Stomach (tissue), 9 donors: ENCODE measurements around the gene LRSAM1. TPM values are rescaled to one million over a fixed set of nuclear protein-coding genes. Genes with fewer than 3 reads are reported as not detected.
A peak's percentile ranks its signal among the peaks of the same experiment; 100 is the strongest.

Experiments
- DNase-seq, 2 donors: peaks; one replicate each; pipeline versions ENCODE4 v3.0.0 to v3.0.0-alpha.2; 2013 to 2019
- H3K27ac ChIP-seq, 5 donors: fragments of 200-600 bp in 4 of 5; sonication (generic) in 4 of 5; one replicate each; pipeline ENCODE4 v1.5.1; 2013 to 2019; ENCODE audit warnings: mild to moderate bottlenecking in 1 of 5, moderate library complexity in 1 of 5
- H3K27me3 ChIP-seq, 3 donors: fragments of 200-600 bp; sonication (generic); one replicate each; pipeline ENCODE4 v1.5.1; 2017 to 2019; ENCODE audit warnings: mixed run types in 1 of 3
- H3K36me3 ChIP-seq, 4 donors: fragments of 200-600 bp; sonication (generic); 1 replicate in 3 of 4; 2 replicates in 1 of 4; pipeline ENCODE4 v1.5.1; 2016 to 2019
- H3K4me1 ChIP-seq, 4 donors: fragments of 200-600 bp; sonication (generic); one replicate each; pipeline ENCODE4 v1.5.1; 2016 to 2019
- H3K4me3 ChIP-seq, 4 donors: fragments of 200-600 bp; sonication (generic) in 3 of 4; one replicate each; pipeline ENCODE4 v1.5.1; 2016 to 2019; ENCODE audit warnings: mild to moderate bottlenecking in 1 of 4
- H3K9me3 ChIP-seq, 4 donors: fragments of 200-600 bp; sonication (generic); one replicate each; pipeline ENCODE4 v1.5.1; 2016 to 2019
- CTCF ChIP-seq, 7 experiments: fragments of 450-650 bp in 4 of 7; fragments of 200-600 bp in 3 of 7; sonication (generic) in 3 of 7; IDR thresholded peaks; one replicate each; pipeline ENCODE4 v1.5.1; 2016 to 2019; ENCODE audit warnings: antibody characterized with exemption in 7 of 7, control low read depth in 2 of 7, mild to moderate bottlenecking in 1 of 7
- EP300 ChIP-seq: sonication (generic); formaldehyde crosslinking; IDR thresholded peaks from one replicate; pipeline ENCODE4 v1.6.1; 2017; ENCODE audit warnings: antibody characterized with exemption
- POLR2A ChIP-seq, 4 donors: fragments of 450-650 bp; IDR thresholded peaks; one replicate each; pipeline ENCODE4 v1.6.1; 2016; ENCODE audit warnings: antibody characterized with exemption in 4 of 4, control low read depth in 2 of 4, mild to moderate bottlenecking in 1 of 4, moderate library complexity in 1 of 4
- POLR2AphosphoS5 ChIP-seq, 3 donors: sonication (generic); formaldehyde crosslinking; IDR thresholded peaks; one replicate each; pipeline ENCODE4 v1.6.1; 2016; ENCODE audit warnings: antibody characterized with exemption in 3 of 3
- WGBS, 5 donors: extraction: QIAGEN DNeasy Blood & Tissue Kit in 3 of 5; methylation state at CpG; one replicate each; pipeline versions ENCODE4 v1.1.5 to v1.1.7; 2013 to 2018; 5-methylcytosine and 5-hydroxymethylcytosine counted together
- intact Hi-C: fragments of 100-400 bp; cut with DNase I; formaldehyde crosslinking; loops from one replicate; pipeline ENCODE4 v1.15.1; 2023; ENCODE audit warnings: low total_unique reads
- polyA plus RNA-seq, 3 donors: library from polyadenylated mRNA; stranded (reverse); fragments of 200-250 nt; gene quantifications; one replicate each; pipeline ENCODE4 v1.2.3, GENCODE V29; 2013
- total RNA-seq, 5 donors: library from RNA; depleted of rRNA; stranded (reverse); fragments of >200 nt; gene quantifications; one replicate each; pipeline versions ENCODE4 v1.1.0 to v1.2.3, GENCODE V29; 2014 to 2016
- donor health status: healthy with polysubstance abuse.
- donor health status: Bipolar disorder and iron deficiency.
- donor health status: healthy.

The LRSAM1 gene
- total and polyA plus RNA-seq, 8 donors: 7.2 to 138 (median 14.0) TPM

DNA sequence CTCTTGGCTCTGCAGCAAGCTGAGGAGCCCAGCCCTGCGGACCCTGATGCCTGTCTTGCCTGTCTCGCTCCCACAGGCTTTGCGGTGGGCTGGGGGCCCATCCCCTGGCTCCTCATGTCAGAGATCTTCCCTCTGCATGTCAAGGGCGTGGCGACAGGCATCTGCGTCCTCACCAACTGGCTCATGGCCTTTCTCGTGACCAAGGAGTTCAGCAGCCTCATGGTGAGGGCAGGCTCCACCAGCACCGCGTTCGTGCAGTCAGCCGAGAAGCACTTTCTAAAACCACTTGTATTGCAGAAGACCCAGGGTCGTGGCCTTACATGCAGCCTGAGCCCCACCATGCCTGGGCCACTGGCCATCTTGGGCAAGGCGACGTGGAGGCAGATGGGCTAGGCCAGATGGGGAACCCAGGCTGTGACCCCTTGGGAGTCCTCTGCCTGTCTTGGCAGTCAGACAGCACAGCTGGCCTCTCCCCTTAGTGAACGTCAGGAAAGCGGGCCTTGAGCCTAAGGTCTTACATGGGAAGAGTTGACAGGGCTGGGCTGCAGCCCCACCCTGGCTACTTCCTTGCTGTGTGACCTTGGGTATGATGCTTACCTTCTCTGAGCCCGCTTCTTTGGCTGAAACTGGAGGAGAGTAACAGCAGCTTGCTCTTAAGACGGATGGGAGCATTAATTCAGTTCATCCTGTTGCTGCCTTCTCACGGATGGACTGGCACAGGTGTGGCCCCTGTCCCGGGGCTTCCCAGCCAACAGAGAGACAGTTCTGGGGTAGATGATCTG lies 45.8 kb upstream of the LRSAM1 start:
- peaks cover 36 to 80% (median 58%) of the 10 kb centered on the region in 4 donors for H3K36me3 ChIP-seq
- H3K27ac ChIP-seq: no peak overlapping the region
- no peaks in the 10 kb centered on the region for H3K9me3 ChIP-seq
- WGBS, 5 donors: 89 to 95% (median 93%) methylated on average over 13 to 20 of the region's 20 CpGs
- no peak overlapping the region for H3K4me3 ChIP-seq
- intact Hi-C loops: no loop called here
- no peak for TF ChIP-seq POLR2AphosphoS5 (IDR thresholded peaks at IDR 0.05)
- no peak for TF ChIP-seq CTCF (IDR thresholded peaks at IDR 0.05)
- no peak for TF ChIP-seq POLR2A (IDR thresholded peaks at IDR 0.05)
- TF ChIP-seq EP300: no peak
- DNase-seq: no peak
- peaks cover 0 to 35% (median 10%) of the 10 kb centered on the region in 4 donors for H3K4me1 ChIP-seq
- no peaks in the 10 kb centered on the region for H3K27me3 ChIP-seq

DNA sequence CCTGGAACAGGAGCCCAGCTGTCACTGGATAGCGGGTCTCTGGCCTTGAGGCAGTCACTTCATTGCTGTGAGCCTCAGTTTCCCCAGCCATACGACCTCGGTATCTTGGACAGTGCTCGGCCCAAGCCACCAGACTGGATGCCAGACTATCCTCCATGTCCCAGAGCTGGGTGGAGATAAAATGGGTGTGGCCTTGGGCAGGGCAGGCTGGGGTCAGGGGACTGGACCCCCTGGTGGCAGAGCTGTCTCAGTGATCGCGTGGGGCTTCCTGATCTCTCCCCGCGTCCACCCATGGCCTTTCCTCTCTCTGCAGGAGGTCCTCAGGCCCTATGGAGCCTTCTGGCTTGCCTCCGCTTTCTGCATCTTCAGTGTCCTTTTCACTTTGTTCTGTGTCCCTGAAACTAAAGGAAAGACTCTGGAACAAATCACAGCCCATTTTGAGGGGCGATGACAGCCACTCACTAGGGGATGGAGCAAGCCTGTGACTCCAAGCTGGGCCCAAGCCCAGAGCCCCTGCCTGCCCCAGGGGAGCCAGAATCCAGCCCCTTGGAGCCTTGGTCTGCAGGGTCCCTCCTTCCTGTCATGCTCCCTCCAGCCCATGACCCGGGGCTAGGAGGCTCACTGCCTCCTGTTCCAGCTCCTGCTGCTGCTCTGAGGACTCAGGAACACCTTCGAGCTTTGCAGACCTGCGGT lies 44.4 kb upstream of the LRSAM1 start:
- DNase-seq: no peak
- intact Hi-C loops: no loop called here
- 73 to 83% (median 82%) methylated on average over 11 to 13 of the region's 13 CpGs for WGBS, 5 donors

GRCh38 chr9:127407492-127407843 lies 43.8 kb upstream of the LRSAM1 start:
- no peak for DNase-seq
- TF ChIP-seq EP300 (no peak), CTCF (IDR thresholded peaks at IDR 0.05) (no peak), POLR2A (IDR thresholded peaks at IDR 0.05) (no peak), POLR2AphosphoS5 (IDR thresholded peaks at IDR 0.05) (no peak)
- H3K27me3 ChIP-seq: no peaks in the 10 kb centered on the region
- H3K36me3 ChIP-seq: peaks cover 25 to 61% (median 41%) of the 10 kb centered on the region in 4 donors
- peaks cover 0 to 22% (median 10%) of the 10 kb centered on the region in 4 donors for H3K4me1 ChIP-seq
- intact Hi-C loops: no loop called here
- peak overlapping the region in 1 of 5 donors; percentile 33 for H3K27ac ChIP-seq
- H3K9me3 ChIP-seq: no peaks in the 10 kb centered on the region
- H3K4me3 ChIP-seq: no peak overlapping the region
- 42 to 82% (median 48%) methylated on average over 4 to 6 of the region's 6 CpGs for WGBS, 5 donors

More for the DNA sequence above, 44.4 kb upstream of the LRSAM1 start:
- Histone ChIP-seq H3K36me3 (peaks cover 25 to 66% (median 45%) of the 10 kb centered on the region in 4 donors), H3K4me1 (peaks cover 0 to 22% (median 10%) of the 10 kb centered on the region in 4 donors), H3K9me3 (no peaks in the 10 kb centered on the region), H3K27ac (peak overlapping the region in 1 of 5 donors; percentile 33), H3K27me3 (no peaks in the 10 kb centered on the region), H3K4me3 (no peak overlapping the region)
- TF ChIP-seq EP300: no peak

- Histone ChIP-seq H3K9me3 (no peaks in the 10 kb centered on the region), H3K27ac (no peak overlapping the region), H3K27me3 (no peaks in the 10 kb centered on the region), H3K4me1 (peaks cover 5 to 32% (median 10%) of the 10 kb centered on the region in 4 donors), H3K4me3 (no peak overlapping the region), H3K36me3 (peaks cover 0 to 24% (median 8%) of the 10 kb centered on the region in 4 donors)
- TF ChIP-seq EP300: no peak
- no peak for TF ChIP-seq POLR2A (IDR thresholded peaks at IDR 0.05)
- TF ChIP-seq POLR2AphosphoS5 (IDR thresholded peaks at IDR 0.05): no peak
- no peak for TF ChIP-seq CTCF (IDR thresholded peaks at IDR 0.05)
- intact Hi-C loops: loop anchor here (10.0 kb wide), 1 partner anchor 186 kb away; no protein-coding TSS in a partner anchor
- no peak for DNase-seq
- 78 to 90% (median 84%) methylated on average over 4 of the region's 4 CpGs for WGBS, 5 donors
These were observed 40.2 kb upstream of the LRSAM1 start for GRCh38 chr9:127411122-127411521.
